Neutrophil (primary cell): ENCODE data around the gene ARHGDIA.

Source experiments
- H3K27ac ChIP-seq: fragments of 200-600 bp; sonication (generic); 2 replicates; pipeline ENCODE4 v1.5.1; 2016; ENCODE audit warnings: mild to moderate bottlenecking, moderate library complexity
- H3K27me3 ChIP-seq: fragments of 200-600 bp; sonication (generic); 2 replicates; pipeline ENCODE4 v1.6.0; 2016; ENCODE audit warnings: mild to moderate bottlenecking
- H3K36me3 ChIP-seq: fragments of 200-600 bp; sonication (generic); 2 replicates; pipeline ENCODE4 v1.5.1; 2017
- H3K4me1 ChIP-seq, 2 experiments: fragments of 200-600 bp in 1 of 2; sonication (generic) in 1 of 2; 1 replicate in 1 of 2; 2 replicates in 1 of 2; pipeline versions ENCODE4 v1.5.1 to v1.6.1; 2013 to 2016; ENCODE audit warnings: low read depth in 1 of 2, low read length in 1 of 2, mild to moderate bottlenecking in 1 of 2, moderate library complexity in 1 of 2; ENCODE audit not compliant: control insufficient read depth in 1 of 2, insufficient read depth in 1 of 2
- H3K4me3 ChIP-seq, 2 experiments: fragments of 200-600 bp in 1 of 2; sonication (generic) in 1 of 2; 1 replicate in 1 of 2; 2 replicates in 1 of 2; pipeline ENCODE4 v1.5.1; 2013 to 2016; ENCODE audit warnings: low read depth in 1 of 2, low read length in 1 of 2, mild to moderate bottlenecking in 1 of 2, moderate library complexity in 1 of 2
- H3K9me3 ChIP-seq: fragments of 200-600 bp; sonication (generic); 2 replicates; pipeline ENCODE4 v1.5.1; 2016
- CTCF ChIP-seq: fragments of 200-600 bp; sonication (generic); IDR thresholded peaks from 2 replicates; pipeline ENCODE4 v1.5.1; 2016; ENCODE audit warnings: antibody characterized with exemption

The ARHGDIA gene

DNA sequence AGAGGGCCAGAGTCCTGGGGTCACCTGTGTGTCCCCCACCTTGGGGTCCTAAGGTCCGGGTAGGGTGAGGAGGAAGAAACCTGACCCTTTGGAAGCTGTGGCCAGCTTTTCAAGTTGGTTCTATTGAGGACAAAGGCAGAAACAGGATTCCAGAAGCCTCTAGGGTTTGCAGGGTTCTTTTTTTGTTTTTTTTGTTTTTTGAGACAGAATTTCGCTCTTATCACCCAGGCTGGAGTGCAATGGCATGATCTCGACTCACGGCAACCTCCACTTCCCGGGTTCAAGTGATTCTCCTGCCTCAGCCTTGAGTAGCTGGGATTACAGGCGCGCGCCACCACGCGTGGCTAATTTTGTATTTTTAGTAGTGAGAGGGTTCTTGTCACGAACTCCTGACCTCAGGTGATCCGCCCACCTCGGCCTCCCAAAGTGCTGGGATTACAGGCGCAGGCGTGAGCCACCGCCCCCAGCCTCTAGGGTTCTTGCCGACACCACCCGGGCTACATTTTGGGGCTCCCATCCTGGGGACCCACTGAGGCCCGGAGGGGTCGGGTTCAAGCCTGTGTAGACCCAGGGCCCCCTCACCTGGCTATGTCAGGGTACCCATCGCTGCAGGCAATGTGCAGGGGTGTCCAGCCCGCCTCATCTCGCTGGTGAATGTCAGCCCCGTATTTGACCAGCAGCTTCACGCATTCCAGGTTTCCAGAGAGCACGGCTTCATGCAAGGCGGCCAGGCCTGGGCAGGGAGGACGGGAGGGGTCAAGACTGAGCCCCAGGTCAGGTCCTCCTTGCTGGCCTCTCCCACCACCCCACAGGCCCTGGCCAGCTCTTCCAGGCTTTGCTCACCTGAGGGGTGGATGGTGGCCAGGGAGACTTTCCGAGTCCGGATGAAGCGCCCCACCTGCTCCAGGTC, 37.0 kb downstream of the ARHGDIA start:
- Histone ChIP-seq H3K27ac (peak overlapping the region; percentile 95), H3K4me1 (peaks cover 59 to 60% of the 10 kb centered on the region in 2 experiments), H3K36me3 (no peaks in the 10 kb centered on the region), H3K27me3 (no peaks in the 10 kb centered on the region), H3K9me3 (no peaks in the 10 kb centered on the region), H3K4me3 (peak overlapping the region; percentile 65 to 78)
- TF ChIP-seq CTCF = no peak

DNA sequence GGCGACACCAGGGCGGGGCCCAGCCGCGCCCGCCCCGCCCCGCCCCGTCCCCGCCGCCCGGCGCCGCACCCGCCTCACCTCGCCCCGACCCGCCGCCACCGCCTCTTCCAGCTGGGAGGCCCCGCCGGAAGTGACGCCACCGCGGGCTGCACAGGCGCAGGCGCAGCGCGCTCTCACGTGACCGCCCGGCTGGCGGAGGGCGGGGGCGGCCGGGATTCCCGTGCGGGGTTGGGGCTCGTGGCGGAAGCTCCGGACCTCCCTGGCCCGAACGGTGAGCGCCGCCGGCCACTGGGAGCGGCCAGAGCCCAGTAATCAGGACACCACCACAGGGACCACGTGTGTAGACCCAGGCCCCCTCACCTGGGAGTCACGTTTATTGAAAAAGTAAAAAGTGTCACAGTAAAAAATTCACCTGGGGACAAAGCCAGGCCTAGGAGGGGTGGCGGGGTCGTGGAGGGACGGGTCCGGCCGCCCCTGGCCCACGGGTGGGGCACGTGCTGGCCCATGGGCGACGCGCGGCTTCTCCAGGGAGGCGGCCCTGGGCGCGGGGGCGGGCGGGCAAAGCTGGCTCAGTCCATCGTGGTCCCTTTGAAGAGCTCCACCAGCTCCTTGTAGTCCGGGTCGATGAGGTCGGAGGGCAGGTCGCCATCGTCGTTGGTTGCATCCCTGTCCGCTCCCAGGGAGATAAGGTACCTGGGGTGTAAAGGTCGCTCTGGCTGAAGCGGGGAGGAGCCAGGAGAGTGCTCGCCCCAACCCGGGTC, 37.8 kb downstream of the ARHGDIA start, which contains the start of gene MCRIP1:
MCRIP1 (minus strand) TSS at position 132 of the 761 bp plus-strand sequence. CDS start 8,785 bp downstream, outside the sequence.
- Histone ChIP-seq H3K4me3 (peak within 1 kb of the TSS; percentile 78), H3K36me3 (no peaks in the 10 kb centered on the region), H3K4me1 (peaks cover 51 to 53% of the 10 kb centered on the region in 2 experiments), H3K27ac (peak within 1 kb of the TSS; percentile 95), H3K27me3 (no peaks in the 10 kb centered on the region), H3K9me3 (no peaks in the 10 kb centered on the region)
- TF ChIP-seq CTCF = peak; percentile 44

DNA sequence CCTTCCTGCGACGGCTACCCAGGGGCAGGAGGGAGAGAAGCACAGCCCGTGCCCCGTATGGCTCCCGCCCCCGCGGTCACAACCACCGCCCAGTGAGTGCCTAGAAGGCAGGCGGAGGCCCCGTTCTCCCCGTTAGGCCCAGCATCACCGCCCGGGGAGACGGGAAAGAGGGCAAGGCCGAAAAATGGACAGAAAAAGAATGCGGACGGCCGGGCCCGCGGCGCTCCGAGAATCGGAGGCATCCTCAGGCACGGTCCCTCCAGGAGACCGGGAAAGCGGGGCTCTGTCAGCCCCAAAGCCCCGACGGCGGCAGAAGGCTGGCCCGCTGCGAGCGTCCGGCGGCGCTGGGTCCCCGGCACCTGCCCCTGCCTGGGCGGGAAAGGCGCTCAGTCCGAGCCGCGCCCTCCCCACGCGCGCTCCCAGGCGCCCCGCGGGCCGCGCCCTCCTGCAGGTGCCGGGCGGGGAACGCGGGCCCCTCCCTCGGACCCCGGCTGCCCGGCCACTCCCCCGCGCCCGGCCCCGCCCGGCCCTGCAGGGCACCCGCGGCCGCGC, 38.5 kb downstream of the ARHGDIA start:
- peak overlapping the region; percentile 73 to 78 for H3K4me3 ChIP-seq
- peaks cover 44 to 49% of the 10 kb centered on the region in 2 experiments for H3K4me1 ChIP-seq

GRCh38 chr17:81831957-81832607, 39.1 kb downstream of the ARHGDIA start:
- Histone ChIP-seq H3K27me3 (no peaks in the 10 kb centered on the region), H3K27ac (peak overlapping the region; percentile 95), H3K4me1 (peaks cover 38 to 42% of the 10 kb centered on the region in 2 experiments), H3K9me3 (no peaks in the 10 kb centered on the region), H3K4me3 (peak overlapping the region; percentile 73 to 78), H3K36me3 (no peaks in the 10 kb centered on the region)
- no peak for TF ChIP-seq CTCF

More for the DNA sequence above, 38.5 kb downstream of the ARHGDIA start:
- Histone ChIP-seq H3K27ac (peak overlapping the region; percentile 95), H3K27me3 (no peaks in the 10 kb centered on the region), H3K36me3 (no peaks in the 10 kb centered on the region), H3K9me3 (no peaks in the 10 kb centered on the region)
- TF ChIP-seq CTCF = no peak

GRCh38 chr17:81831563-81831956, 39.6 kb downstream of the ARHGDIA start:
- Histone ChIP-seq H3K36me3 (no peaks in the 10 kb centered on the region), H3K4me1 (peaks cover 34 to 37% of the 10 kb centered on the region in 2 experiments), H3K27ac (peak overlapping the region; percentile 95), H3K4me3 (peak overlapping the region; percentile 73 to 78), H3K27me3 (no peaks in the 10 kb centered on the region), H3K9me3 (no peaks in the 10 kb centered on the region)
- no peak for TF ChIP-seq CTCF
